Endothelial cell of umbilical vein (primary cell): Measurements from ENCODE around the gene HIVEP3. TPM values are rescaled to one million over a fixed set of nuclear protein-coding genes. Genes with fewer than 3 reads are reported as not detected.

Experiments used
- BruUV-seq: library from RNA; stranded (reverse); fragments of 400-500 nt; replicated peaks from 2 replicates; lab custom pipeline; 2021; lab: Mats Ljungman, UMichigan
- CTCF ChIA-PET: fragments of 300-600, 350-600 bp; sonication (Branson Sonifier 250); formaldehyde crosslinking; loops from one replicate; lab custom pipeline; 2021; ENCODE audit warnings: antibody characterized with exemption, inconsistent platforms; lab: Charles Lee
- POLR2A ChIA-PET: fragments of 300-600, 350-600 bp; sonication (Branson Sonifier 250); formaldehyde crosslinking; loops from one replicate; lab custom pipeline; 2021; ENCODE audit warnings: antibody characterized with exemption, inconsistent platforms; lab: Charles Lee
- DNase-seq: peaks from one replicate; pipeline ENCODE4 v3.0.0-alpha.2; 2011; ENCODE audit warnings: low read depth, low spot score
- FAIRE-seq: peaks from 2 replicates; lab custom pipeline; 2011; peaks lifted over from hg19 to GRCh38; lab: Jason Lieb, UNC
- H2AFZ ChIP-seq: 2 replicates; pipeline ENCODE4 v1.6.0; 2012; ENCODE audit warnings: low read depth, low read length, control low read depth, inconsistent platforms
- H3K27ac ChIP-seq: 2 replicates; pipeline ENCODE4 v1.5.1; 2011; ENCODE audit warnings: low read depth, mild to moderate bottlenecking, control low read depth, low read length, moderate library complexity; ENCODE audit not compliant: insufficient read depth
- H3K27me3 ChIP-seq, 2 experiments: 2 replicates each; pipeline versions ENCODE4 v1.6.0 to v1.6.1; 2011; ENCODE audit warnings: low read length in 2 of 2, mixed read lengths in 1 of 2; ENCODE audit not compliant: control insufficient read depth in 2 of 2, insufficient read depth in 2 of 2
- H3K36me3 ChIP-seq, 2 experiments: 2 replicates in 1 of 2; 3 replicates in 1 of 2; pipeline ENCODE4 v1.5.1; 2011; ENCODE audit warnings: low read length in 2 of 2, mild to moderate bottlenecking in 1 of 2, moderate library complexity in 1 of 2; ENCODE audit not compliant: control insufficient read depth in 2 of 2, insufficient read depth in 2 of 2; ENCODE audit errors: extremely low read depth in 1 of 2
- H3K4me1 ChIP-seq: 3 replicates; pipeline ENCODE4 v1.5.1; 2011; ENCODE audit warnings: mild to moderate bottlenecking, low read length; ENCODE audit not compliant: control insufficient read depth, insufficient read depth; ENCODE audit errors: extremely low read depth
- H3K4me2 ChIP-seq: 2 replicates; pipeline ENCODE4 v1.6.1; 2011; ENCODE audit warnings: low read length, control low read depth, mixed read lengths; ENCODE audit not compliant: insufficient read depth
- H3K4me3 ChIP-seq, 3 experiments: fragments of 200-600 bp in 1 of 3; sonication (generic), shearing (Covaris generic) in 1 of 3; replicated peaks in 1 of 3; 2 replicates each; pipeline ENCODE4 v1.5.1; 2011 to 2016; ENCODE audit warnings: control low read depth in 3 of 3, low read length in 3 of 3, mild to moderate bottlenecking in 2 of 3, inconsistent platforms in 1 of 3, low read depth in 1 of 3, moderate library complexity in 1 of 3; ENCODE audit not compliant: insufficient read depth in 1 of 3
- H3K79me2 ChIP-seq: 2 replicates; pipeline ENCODE4 v1.6.0; 2012; ENCODE audit warnings: low read length, inconsistent platforms; ENCODE audit not compliant: control insufficient read depth, insufficient read depth
- H3K9ac ChIP-seq: replicated peaks from 2 replicates; pipeline ENCODE3; 2011; ENCODE audit warnings: low read length, control low read depth; ENCODE audit not compliant: insufficient read depth; ENCODE audit errors: extremely low read depth
- H3K9me1 ChIP-seq: replicated peaks from 3 replicates; pipeline ENCODE4 v1.6.0; 2011; ENCODE audit warnings: mild to moderate bottlenecking, low read length; ENCODE audit not compliant: control insufficient read depth, insufficient read depth; ENCODE audit errors: extremely low read depth
- H3K9me3 ChIP-seq: replicated peaks from 2 replicates; pipeline ENCODE4 v1.5.1; 2012; ENCODE audit warnings: low read length, inconsistent platforms; ENCODE audit not compliant: control insufficient read depth, insufficient read depth
- H4K20me1 ChIP-seq: replicated peaks from 2 replicates; pipeline ENCODE3; 2011; ENCODE audit warnings: mild to moderate bottlenecking, low read length; ENCODE audit not compliant: control insufficient read depth, insufficient read depth; ENCODE audit errors: extremely low read depth
- CTCF ChIP-seq, 2 donors: IDR thresholded peaks; 1 replicate in 1 of 2; 2 replicates in 1 of 2; pipeline ENCODE4 v1.5.1; 2011; ENCODE audit warnings: low read length in 2 of 2, mild to moderate bottlenecking in 2 of 2, moderate library complexity in 2 of 2, control low read depth in 1 of 2, inconsistent platforms in 1 of 2, low read depth in 1 of 2; ENCODE audit not compliant: insufficient read depth in 1 of 2; ENCODE audit errors: extremely low read depth in 1 of 2
- EZH2 ChIP-seq: IDR thresholded peaks from 2 replicates; pipeline ENCODE4 v1.6.1; 2012; ENCODE audit warnings: borderline replicate concordance, low read depth, mild to moderate bottlenecking, moderate library complexity, low read length, inconsistent platforms; ENCODE audit not compliant: severe bottlenecking
- FOS ChIP-seq: IDR thresholded peaks from 2 replicates; pipeline ENCODE4 v1.6.1; 2011; ENCODE audit warnings: mild to moderate bottlenecking, low read length, moderate library complexity, borderline replicate concordance; ENCODE audit not compliant: insufficient read depth
- GATA2 ChIP-seq: IDR thresholded peaks from 2 replicates; pipeline ENCODE4 v1.7.0; 2011; ENCODE audit warnings: low read depth, mild to moderate bottlenecking, moderate library complexity, mixed read lengths, low read length; ENCODE audit not compliant: insufficient read length, insufficient read depth
- JUN ChIP-seq: IDR thresholded peaks from 2 replicates; pipeline ENCODE4 v1.6.1; 2011; ENCODE audit warnings: borderline replicate concordance, low read depth; ENCODE audit not compliant: insufficient read length, insufficient read depth
- MAX ChIP-seq: IDR thresholded peaks from 2 replicates; pipeline ENCODE4 v1.6.1; 2011; ENCODE audit not compliant: insufficient read depth, insufficient read length
- MYC ChIP-seq: IDR thresholded peaks from one replicate; pipeline ENCODE4 v1.6.1; 2011; ENCODE audit warnings: mild to moderate bottlenecking, low read depth, low read length
- POLR2A ChIP-seq: IDR thresholded peaks from 2 replicates; pipeline ENCODE4 v1.6.1; 2012; ENCODE audit warnings: low read depth, mild to moderate bottlenecking, control low read depth, low read length
- POLR2AphosphoS5 ChIP-seq: IDR thresholded peaks from 2 replicates; pipeline ENCODE4 v1.6.1; 2012; ENCODE audit warnings: low read depth, mild to moderate bottlenecking, control low read depth, low read length, moderate library complexity; ENCODE audit not compliant: insufficient read depth
- dilution Hi-C: fragments of 300-500 bp; cut with MboI; formaldehyde crosslinking; loops from one replicate; pipeline ENCODE4 v1.15.0; 2019; ENCODE audit warnings: low sequenced_read_pairs; ENCODE audit not compliant: extremely low pct_ligation_motif_present
- intact Hi-C: fragments of 100-400 bp; cut with micrococcal nuclease; formaldehyde crosslinking; loops from one replicate; pipeline ENCODE4 v1.10.0; 2022
- polyA plus RNA-seq, 4 experiments: library from polyadenylated mRNA; depleted of rRNA in 3 of 4; stranded (reverse) in 3 of 4; unstranded in 1 of 4; fragments of >200 nt; gene quantifications; 2 replicates each; pipeline versions ENCODE4 v1.2.1 to v1.2.3, GENCODE V29; 2011 to 2012; ENCODE audit warnings: missing spikeins in 1 of 4
- total RNA-seq: library from RNA; stranded (reverse); gene quantifications from 2 replicates; pipeline ENCODE4 v1.2.3, GENCODE V29; 2021

Gene HIVEP3
- total and polyA plus RNA-seq, 2 donors (not counting 3 experiments of a cell fraction or from before 2014, with no cell fraction given), result 3.4 to 4.0 TPM

GRCh38 chr1:41656068-41656467, 262.7 kb downstream of the HIVEP3 start:
- DNase-seq, result no peak
- no TSS peak for BruUV-seq
- Histone ChIP-seq H3K9ac (no peak overlapping the region), H3K4me3 (no peak overlapping the region), H4K20me1 (no peaks in the 10 kb centered on the region), H2AFZ (no peak overlapping the region), H3K4me2 (no peak overlapping the region), H3K27me3 (peaks cover 0 to 6% of the 10 kb centered on the region in 2 experiments), H3K9me3 (no peaks in the 10 kb centered on the region), H3K36me3 (no peaks in the 10 kb centered on the region), H3K4me1 (no peaks in the 10 kb centered on the region), H3K9me1 (no peaks in the 10 kb centered on the region), H3K79me2 (no peaks in the 10 kb centered on the region), H3K27ac (no peak overlapping the region)
- ChIA-PET POLR2A (no interaction called here), CTCF (no interaction called here)
- dilution Hi-C loops (no loop called here), intact Hi-C loops (loop anchor here (10.0 kb wide), 1 partner anchor 249 kb away; no protein-coding TSS in a partner anchor)
- FAIRE-seq, result no peak
- TF ChIP-seq GATA2 (no peak), POLR2A (no peak), EZH2 (no peak), FOS (no peak), CTCF (IDR thresholded peaks at IDR 0.05; ENCODE audit: extremely low read depth in 1 of 2, insufficient read depth in 1 of 2, low read depth in 1 of 2, low read length in 2 of 2) (no peak), POLR2AphosphoS5 (no peak), JUN (no peak), MAX (no peak), MYC (no peak)
